NCI-H2227 (cell line): ENCODE data around the gene ULK4.
"Not testable (repeated sequence)": the region's sequence is repeated elsewhere in the genome, so short reads cannot be mapped to it uniquely, and the experiment has no call there.

Experiments used
- DNase-seq: peaks from one replicate; lab custom pipeline; 2025; ENCODE audit not compliant: unreplicated experiment; lab: John Stamatoyannopoulos, UW

The ULK4 gene

GRCh38 chr3:41581700-41582099 lies 380.2 kb downstream of the ULK4 start:
- DNase-seq = no peak

DNA sequence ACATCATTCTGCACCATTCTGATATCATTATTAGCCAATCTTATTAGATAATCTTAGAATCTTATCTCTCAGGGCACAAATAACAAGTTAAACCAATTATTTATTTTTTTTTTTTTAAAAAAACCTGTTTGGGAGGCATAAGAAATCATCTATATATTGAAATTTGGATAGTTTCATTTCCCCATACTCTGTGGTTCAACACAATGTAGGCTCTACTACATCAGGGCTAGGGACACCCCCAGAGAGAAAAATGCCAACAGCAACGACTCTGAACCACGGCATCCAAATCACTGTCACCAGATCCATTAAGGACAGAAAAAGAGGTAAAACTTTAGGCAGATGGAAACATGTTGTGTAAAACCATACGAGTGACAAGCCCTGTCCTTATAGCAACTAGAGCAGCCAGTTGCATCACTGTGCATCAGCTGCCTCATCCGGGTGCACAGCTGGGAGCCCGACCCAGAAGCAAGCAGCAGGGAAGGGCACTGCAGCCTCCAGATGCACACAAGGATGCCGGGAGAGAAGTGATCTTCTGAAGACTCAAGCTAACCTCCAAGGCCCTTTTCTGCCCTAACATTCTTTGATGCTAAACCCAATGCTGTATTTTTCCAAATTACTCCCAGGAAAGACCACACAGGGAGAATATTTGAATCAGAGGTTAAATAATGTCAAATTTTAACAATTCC lies 381.5 kb downstream of the ULK4 start:
- DNase-seq = no peak

GRCh38 chr3:41579861-41580260 lies 382.0 kb downstream of the ULK4 start:
- no peak for DNase-seq

GRCh38 chr3:41578798-41579197 lies 383.1 kb downstream of the ULK4 start:
- no peak for DNase-seq

GRCh38 chr3:41575724-41576123 lies 386.2 kb downstream of the ULK4 start:
- DNase-seq = no peak

DNA sequence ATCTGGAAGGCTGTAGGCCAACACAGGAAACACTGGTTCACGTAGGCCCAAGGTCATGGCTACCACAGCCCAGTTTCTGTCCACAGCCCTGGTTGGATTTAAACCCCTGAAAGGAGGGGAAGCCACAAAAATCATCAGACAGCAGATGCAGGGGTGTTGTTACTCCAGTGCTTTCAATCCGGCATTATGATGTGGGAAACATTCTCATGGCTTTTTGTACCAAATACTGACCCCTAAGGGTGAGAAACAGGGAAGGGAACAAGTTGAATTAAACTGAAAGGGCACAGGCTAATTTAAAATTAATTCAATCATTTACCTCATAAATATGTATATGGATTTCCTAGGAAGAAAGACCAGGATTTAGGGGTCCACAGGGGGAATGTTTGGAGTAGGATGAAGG lies 387.0 kb downstream of the ULK4 start:
- no peak for DNase-seq

DNA sequence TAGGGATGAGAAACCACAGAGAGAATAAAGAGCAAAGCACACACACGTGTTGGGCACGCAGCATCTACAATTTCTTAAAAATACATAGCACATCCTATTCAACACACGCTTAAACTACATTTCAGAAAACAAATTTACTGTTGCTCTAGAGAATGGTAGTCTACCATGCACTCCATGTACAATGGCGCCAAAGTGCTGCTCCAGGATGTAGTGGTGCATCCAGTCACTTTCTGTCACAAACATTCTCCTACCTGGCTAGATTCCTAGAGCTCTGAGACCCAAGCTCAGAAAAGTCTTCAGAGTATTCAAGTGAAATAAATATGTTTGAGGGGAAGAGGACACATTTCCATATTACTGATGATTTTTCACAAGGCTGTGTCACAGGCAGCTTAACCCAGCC lies 388.3 kb downstream of the ULK4 start:
- no peak for DNase-seq

GRCh38 chr3:41572092-41572491 lies 389.8 kb downstream of the ULK4 start:
- DNase-seq = no peak

GRCh38 chr3:41569632-41570305 lies 392.1 kb downstream of the ULK4 start:
- no peak for DNase-seq

- DNase-seq = no peak
Measured at GRCh38 chr3:41565948-41566514, 395.9 kb downstream of the ULK4 start.

- DNase-seq = no peak
Measured at GRCh38 chr3:41565003-41565402, 396.9 kb downstream of the ULK4 start.

DNA sequence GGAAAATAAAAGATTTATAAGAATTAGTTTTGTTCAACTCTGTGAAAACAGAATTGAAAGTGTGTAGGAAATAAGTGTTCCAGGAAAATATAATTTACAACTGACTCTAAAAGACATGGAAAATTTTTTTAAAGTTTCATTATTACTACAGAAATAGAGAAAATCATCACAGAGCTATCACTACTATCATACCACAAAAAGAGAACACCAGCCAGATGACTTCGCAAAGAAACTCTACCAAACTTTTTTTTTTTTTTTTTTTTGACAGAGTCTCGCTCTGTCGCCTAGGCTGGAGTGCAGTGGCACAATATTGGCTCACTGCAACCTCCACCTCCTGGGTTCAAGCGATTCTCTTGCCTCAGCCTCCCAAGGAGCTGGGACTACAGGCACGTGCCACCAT lies 405.7 kb downstream of the ULK4 start:
- DNase-seq = not testable (repeated sequence)

DNA sequence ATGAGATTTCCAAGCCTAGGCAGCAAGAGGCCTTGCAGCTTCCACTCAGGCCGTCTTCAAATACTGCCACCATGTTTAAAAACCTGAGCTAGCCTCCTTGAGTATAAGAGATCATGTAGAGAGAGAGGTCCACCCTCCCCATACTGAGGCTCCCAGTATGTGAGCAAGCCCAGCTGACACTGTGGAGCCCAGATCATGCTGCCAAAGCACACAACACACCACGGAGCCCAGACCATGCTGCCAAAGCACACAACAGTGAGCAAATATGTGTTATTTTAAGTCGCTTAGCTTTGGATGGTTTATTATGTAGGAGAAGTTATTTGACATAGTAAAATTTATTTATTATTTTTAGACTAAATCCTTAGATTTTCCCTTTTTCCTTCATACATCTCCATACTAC lies 428.9 kb downstream of the ULK4 start:
- DNase-seq = no peak

DNA sequence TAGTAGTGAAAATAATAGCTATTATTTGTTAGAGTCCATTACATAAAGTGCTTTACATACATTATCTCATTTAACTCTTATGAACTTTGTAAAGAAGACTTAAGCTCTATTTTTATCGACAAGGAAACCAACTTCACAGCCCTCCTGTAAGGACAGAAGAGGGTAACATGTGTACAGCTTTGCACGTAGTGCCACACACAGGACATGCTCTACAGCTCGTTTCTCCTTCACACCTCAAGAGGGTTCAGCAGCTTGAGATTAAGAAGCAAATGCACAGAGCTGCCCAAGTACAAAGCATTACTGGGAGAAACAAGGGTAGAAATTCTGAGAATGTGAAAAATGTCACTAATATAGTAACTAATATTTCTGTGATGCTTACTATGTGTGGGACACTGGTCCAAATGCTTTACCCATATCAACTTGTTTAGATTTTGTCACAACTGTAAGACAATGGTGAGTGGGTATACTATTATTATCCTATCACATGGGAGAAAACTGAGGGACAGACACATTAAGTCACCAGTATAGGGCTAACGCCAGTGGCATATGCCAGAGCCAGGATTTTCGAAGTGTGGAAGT lies 434.8 kb downstream of the ULK4 start:
- DNase-seq = no peak

- DNase-seq = no peak
Measured at GRCh38 chr3:41525303-41526064, 436.4 kb downstream of the ULK4 start.

- DNase-seq = no peak
Measured at GRCh38 chr3:41523897-41524296, 438.0 kb downstream of the ULK4 start.

DNA sequence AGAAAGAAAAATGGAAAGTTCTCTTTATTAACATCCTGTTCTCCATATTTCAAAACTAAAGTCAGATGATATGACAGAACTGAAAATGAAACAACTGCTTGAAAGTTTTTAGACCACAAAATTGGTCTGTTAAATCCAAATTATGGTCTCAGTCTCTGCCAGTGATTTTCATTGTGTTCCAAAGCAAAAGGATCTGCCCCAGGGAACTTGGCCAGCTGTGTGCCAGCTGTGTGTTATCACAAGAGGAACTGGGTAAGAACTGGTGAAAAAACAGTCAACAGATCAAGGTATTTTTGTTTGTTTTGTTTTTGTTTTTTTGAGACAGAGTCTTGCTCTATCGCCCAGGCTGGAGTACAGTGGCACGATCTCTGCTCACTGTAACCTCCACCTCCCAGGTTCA lies 439.3 kb downstream of the ULK4 start:
- DNase-seq = no peak

GRCh38 chr3:41521010-41521655 lies 440.8 kb downstream of the ULK4 start:
- no peak for DNase-seq

- DNase-seq = no peak
Measured at GRCh38 chr3:41519746-41520145, 442.2 kb downstream of the ULK4 start.

GRCh38 chr3:41518626-41519025 lies 443.3 kb downstream of the ULK4 start:
- no peak for DNase-seq
